GM18517 (cell line): ENCODE data around the gene MMP14.
"Not testable (repeated sequence)": the region's sequence is repeated elsewhere in the genome, so short reads cannot be mapped to it uniquely, and the experiment has no call there.

ENCODE experiments used
- ATAC-seq: cut with Tn5 transposase; IDR thresholded peaks from one replicate; pipeline ENCODE4 v1.9.1; 2021; ENCODE audit warnings: mild to moderate bottlenecking, moderate library complexity; ENCODE audit not compliant: unreplicated experiment

Gene MMP14

DNA sequence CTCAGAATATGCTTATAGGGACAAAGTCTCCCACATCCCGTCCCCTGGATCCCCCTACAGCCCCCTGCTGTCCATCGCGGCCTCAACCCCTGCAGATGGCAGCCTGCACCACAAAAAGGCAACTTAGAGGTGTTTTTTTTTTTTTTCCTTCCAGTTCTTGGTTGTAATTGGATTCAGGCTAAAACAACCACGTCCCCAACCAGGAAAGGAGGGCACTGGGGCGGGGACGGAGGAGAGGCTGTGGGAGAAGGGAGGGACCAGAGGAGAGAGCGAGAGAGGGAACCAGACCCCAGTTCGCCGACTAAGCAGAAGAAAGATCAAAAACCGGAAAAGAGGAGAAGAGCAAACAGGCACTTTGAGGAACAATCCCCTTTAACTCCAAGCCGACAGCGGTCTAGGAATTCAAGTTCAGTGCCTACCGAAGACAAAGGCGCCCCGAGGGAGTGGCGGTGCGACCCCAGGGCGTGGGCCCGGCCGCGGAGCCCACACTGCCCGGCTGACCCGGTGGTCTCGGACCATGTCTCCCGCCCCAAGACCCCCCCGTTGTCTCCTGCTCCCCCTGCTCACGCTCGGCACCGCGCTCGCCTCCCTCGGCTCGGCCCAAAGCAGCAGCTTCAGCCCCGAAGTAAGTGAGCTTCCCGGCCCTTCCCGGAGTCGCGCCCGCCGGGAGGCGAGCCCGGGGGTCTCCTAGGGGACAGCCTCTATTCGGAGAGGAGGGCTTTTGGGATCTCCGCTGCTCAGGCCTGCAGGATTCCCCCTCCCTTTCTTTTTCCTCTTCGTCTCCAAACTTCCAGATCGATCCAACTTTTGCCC is at the start of gene MMP14:
TSS of gene MMP14 (plus strand) at position 285 of the 813 bp plus-strand sequence. CDS start at position 518, 233 bp downstream.
- no peak for ATAC-seq

DNA sequence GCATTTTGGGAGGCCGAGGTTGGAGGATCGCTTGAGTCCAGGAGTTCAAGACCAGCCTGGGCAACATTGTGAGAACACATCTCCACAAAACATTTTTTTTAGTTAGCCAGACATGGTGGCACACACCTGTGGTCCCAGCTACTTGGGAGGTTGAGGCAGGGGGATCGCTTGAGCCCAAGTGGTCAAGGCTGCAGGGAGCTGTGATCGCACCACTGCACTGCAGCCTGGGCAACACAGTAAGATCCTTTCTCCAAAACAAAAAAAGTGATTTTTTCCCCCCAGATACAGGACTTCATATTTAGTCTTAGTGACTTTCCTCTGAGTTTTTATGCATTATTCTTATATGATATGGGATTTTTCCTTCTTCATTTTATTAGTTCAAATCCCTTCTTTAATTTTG is 49.7 kb upstream of the MMP14 start:
- no peak for ATAC-seq

DNA sequence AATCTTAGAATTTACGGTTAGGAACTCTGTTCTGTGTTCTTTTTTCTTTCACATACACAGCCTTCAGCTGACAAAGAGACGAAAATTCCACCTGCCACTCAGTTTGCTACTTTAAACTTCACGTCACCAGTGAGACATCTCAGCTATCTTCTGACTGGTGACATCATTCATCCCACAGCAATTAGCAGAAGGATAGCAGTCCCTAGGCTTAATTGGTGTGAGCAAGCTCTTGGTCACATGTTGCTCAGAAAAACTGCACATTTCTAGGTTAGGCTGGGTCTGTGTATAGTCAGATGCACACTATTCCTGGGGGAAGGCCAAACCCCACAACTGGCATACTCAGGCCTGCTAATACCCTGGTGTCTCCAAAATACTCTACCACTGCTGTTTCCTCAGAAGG is 45.1 kb upstream of the MMP14 start:
- ATAC-seq, result no peak

DNA sequence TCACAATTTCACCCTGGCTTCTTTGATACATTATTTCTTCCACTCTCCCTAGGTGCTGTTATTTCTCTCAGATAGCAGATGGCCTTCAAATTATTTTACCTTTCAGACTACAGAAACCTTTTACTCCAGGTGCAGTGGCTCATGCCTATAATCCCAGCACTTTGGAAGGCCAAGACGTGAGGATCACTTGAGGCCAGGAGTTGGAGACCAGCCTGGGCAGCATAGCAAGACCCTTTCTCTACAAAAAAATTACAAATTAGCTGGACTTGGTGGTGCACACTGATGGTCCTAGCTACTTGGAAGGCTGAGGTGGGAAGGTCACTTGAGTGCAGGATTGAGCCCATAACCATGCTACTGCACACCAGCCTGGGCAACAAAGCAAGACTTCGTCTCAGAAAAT is 44.2 kb upstream of the MMP14 start:
- ATAC-seq, result no peak

DNA sequence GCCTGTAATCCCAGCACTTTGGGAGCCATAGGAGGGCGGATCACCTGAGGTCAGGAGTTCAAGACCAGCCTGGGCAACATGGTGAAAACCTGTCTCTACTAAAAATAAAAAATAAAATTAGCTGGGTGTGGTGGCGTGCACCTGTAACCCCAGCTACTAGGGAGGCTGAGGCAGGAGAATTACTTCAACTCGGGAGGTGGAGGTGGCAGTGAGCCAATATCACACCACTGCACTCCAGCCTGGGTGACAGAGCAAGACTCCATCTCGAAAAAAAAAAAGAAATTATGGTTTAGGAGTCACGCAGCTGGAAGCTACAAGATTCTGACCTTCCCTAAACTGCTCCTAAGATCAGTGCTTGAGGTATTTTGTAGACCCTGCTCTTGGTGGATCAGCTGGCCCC is 42.8 kb upstream of the MMP14 start:
- not testable (repeated sequence) for ATAC-seq

DNA sequence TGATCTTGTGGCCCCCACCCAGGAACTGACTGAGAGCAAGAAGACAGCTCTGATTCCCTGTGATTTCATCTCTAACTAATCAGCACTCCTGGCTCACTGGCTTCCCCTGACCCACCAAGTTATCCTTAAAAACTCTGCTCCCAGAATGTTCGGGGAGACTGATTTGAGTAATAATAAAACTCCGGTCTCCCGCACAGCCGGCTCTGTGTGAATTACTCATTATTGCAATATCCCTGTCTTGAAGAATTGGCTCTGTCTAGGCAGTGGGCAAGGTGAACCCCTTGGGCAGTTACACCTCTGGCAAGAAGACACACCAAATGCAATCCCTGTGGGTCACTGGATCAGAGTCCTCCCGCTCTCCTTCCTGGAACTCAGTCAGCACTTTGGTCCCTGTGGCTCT is 42.4 kb upstream of the MMP14 start:
- ATAC-seq, result no peak

DNA sequence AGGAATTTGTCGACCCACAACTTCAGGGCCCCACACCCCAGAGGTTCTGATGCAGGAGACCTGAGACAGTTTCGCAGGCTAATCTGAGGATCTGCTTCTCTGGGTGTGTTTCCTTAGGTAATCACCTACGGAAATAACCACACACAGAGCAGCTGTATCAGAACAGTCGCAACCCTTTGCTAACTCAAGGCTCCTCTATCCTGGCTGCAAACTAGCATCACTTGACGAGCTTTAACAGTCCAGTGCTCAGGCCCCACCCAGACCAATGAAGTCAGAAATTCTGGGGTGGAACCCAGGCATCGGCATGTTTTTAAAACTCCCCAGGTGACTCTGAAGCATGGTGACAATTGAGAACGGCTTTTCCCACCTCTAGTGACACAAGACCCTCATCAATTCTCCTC is 41.8 kb upstream of the MMP14 start:
- peak; percentile 48 for ATAC-seq

DNA sequence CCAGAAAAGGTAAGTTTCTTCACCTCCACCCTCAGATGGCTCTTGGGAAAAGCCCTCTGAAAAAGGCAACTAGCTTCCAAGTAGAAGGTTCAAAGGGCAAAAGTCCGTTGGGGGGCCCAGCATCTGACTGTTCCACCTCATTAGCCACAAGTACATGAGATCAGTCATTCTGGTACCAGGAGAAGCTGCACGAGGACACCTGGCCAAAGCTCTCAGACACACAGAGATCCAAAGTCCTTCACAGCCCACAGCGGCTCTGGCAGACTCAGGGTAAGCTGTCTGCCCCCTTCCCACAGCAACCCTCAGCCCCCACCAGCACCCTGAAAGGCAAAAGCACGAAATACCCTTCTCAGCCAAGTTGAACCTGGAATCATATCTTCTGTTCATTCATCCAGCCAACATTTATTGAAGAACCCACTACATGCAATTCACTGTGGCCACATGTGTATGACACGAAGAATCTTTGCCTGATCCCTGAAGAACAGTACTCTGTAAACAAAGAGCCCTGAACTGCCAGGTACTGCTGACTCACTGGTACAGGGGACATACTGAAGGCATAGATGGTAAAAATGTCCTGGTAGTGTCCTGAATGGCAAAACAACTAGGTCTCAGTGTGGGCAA is 40.2 kb upstream of the MMP14 start:
- ATAC-seq, result peak; percentile 44

DNA sequence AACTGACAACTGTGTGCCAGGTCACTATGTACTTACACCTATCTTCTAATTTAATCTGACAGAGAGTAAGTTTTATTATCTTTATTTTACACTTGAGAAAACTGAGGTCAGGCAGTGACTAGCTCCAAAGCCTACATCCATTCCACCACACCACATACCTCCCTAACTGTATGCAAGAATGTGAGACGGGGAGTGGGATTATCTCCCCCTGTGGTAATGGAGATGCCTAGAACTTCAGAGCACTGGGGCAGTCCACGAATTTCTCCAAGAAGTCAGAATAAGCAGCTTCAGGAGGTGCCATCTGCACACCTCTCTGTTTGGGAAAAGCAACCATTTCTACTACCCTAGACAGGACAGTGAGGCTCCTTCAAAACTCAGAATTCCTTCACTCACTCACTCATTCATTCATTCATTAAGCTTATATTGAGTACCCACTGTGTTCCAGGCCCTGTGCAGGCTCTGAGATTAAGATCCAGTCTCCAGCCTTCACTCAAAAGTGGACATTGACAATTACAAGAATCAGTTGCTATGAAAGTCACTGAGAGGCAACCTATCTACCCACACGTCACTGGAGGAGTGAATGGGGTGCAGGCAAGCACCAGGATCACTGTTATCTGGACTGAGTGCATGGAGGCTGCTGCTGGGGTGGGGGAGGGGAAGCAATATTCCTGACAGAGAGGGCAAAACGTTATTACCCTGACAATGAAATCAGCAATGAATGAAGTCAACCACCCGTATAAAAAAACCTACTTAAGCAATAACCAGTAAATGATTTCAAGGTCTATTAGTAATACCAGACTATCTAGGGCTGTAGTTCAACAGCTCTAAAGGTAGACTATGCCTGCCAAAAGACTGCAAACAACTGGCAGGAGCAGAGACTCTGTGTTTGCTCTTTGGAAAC is 39.1 kb upstream of the MMP14 start:
- no peak for ATAC-seq

DNA sequence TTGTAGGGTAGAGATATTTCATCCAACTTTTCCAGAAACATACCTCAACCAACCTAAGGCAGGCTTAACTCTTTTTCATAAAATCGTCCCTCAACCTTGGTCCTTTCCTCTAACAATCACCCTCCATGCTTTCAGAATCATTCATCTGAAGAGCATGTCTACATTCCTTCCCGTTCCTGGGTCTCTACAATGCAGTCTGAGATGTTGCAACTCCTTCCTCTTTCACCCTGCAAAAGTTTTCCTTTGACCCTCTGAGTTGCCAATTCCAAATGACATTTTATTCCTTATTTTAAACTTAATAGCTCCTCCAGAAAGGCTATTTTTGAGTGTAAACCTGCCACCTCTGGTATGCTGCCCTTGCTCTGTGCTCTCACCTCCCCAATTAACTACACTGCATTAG is 37.9 kb upstream of the MMP14 start:
- ATAC-seq, result no peak

DNA sequence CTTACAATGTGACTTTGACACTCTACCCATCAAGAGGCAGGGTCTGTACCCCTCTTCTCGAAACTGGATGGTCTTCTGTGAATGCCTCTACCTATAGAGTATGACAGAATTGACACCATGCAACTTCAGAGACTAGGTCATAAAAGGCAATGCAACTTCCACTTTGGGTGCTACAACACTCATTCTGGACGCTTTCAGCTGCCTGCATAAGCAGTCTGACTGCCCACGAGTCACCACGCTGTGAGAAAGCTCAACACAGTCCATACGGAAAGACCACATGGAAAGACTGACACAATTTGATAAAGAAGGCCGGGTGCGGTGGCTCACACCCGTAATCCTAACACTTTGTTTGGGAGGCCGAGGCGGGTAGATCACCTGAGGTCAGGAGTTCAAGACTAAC is 36.0 kb upstream of the MMP14 start:
- no peak for ATAC-seq

DNA sequence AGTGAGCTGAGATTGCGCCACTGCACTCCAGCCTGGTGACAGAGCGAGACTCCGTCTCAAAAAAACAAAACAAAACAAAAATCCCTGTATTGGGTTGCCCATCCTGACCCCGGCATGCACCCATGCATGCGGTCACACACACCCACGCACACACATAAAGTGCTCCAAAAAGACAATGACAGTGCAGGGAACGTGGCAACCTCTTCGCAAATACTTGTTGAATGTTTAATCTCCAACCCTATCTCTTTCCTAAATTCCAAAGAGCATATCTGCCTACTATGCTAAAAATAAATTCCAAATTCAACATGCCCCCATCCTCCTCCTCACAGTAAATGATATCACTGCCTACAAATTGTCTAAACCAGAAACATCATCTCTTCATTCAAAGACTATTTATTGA is 34.7 kb upstream of the MMP14 start:
- ATAC-seq, result no peak

DNA sequence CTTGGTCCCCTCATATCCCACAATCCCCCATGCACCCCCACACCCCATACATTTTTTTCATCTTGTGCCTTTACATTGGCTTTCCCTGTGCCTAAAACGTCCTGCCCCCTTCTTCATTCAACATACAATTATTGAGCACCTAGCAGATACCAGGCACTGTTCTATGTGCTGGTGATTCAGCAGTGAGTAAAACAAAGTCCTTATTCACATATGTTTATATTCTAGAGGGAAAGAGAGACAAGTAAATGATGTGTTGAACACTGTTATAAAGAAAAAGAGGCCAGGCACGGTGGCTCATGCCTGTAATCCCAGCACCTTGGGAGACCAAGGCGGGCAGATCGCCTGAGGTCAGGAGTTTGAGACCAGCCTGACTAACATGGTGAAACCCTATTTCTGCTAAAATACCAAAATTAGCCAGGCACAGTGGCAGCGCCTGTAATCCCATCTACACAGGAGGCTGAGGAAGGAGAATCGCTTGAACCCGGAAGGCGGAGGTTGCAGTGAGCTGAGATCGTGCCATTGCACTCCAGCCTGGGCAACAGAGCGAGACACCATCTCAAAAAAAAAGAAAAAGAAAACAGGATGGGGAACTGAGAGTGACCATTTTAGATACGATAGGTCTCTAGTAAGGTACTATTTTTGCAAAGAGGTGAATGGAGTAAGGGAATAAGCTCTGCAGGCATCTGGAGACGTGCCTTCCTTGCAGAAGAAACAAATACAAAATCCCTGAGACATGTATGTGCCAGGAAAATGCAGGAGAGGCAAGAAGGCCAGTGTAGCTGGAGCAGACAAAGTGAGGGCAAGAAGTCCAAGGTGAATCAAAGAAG is 33.3 kb upstream of the MMP14 start:
- peak; percentile 46 for ATAC-seq

DNA sequence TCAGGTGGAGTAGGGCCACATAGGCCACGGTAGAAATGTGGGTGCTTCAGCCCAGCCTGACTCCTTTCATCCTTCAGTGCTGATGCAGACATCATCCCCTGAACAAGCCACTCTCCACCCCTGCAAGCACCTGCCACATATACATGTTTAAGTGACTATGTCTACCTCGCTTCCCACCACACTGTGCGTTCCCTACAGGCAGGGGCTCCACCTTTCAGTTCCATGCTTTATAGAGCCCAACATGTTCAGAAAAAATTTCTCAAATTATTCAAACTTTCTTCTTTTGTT is 32.8 kb upstream of the MMP14 start:
- peak; percentile 44 for ATAC-seq

DNA sequence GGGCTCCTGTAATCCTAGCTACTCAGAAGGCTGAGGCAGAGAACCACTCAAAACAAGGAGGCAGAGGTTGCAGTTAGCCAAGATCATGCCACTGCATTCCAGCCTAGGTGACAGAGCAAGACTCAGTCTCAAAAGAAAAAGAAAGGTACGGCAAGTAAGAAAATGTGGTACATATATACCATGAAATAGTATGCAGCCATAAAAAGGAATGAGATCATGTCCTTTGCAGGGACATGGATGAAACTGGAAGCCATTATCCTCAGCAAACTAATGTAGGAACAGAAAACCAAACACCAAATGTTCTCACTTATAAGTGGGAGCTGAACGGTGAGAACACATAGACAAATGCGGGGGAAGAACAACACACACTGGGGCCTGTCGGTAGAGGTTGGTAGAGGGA is 31.1 kb upstream of the MMP14 start:
- not testable (repeated sequence) for ATAC-seq

DNA sequence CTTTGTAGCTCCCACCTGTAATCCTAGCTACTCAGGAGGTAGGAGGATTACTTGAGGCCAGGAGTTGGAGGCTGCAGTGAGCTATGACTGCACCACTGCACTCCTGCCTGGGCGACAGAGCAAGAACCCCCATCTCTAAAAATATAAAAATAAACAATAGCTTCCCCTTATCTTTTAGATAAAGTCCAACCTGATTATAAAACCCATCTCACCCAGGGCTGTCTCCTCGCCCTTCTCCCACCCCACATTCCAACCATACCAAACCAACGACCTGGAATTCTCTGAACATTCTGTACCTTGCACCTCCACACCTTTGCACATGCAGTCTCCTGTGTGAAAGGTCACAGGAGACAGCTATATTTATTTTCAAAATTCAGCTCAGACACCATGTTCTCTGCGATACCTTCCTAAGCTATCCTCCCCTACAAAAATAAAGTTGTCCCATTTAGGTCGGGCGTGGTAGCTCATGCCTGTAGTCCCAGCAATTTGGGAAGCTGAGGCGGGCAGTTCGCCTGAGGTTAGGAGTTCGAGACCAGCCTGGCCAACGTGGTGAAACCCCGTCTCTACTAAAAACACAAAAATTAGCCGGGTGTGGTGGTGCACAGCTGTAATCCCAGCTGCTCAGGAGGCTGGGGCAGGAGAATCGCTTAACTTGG is 28.8 kb upstream of the MMP14 start:
- no peak for ATAC-seq

DNA sequence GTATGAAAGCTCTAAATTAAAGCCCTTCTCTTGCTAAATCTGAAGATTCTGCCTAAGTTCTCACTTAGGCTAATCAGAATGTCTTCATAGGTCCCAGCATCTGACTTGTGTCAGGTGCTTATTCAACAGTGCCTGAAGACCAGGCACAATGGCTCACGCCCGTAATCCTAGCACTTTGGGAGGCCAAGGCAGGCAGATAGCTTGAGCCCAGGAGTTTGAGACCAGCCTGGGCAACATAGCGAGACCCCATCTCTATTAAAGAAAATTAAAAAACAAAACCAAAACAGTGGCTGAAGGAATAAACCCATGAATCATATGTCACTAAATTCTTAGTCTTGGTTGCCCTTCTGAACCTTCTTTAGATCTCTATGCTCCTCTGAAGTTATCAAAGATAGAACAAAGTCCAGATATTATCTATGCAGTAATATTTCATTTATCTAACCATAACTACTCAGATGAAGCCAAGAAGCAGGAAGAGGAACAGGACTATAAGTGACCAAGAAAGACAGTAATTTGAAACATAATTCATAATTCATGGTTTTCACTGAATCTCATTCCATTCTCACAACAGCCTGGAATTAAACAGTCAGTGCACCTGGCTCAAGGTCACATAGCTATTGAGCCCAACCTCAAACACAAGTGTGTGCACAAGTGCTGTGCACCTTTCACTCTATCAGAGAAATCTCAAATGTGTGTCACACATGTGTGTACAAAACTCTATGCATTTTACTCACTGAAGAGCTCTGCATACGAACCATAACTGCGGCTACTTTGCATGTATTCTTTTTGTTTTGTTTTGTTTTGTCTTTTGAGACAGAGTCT is 27.8 kb upstream of the MMP14 start:
- ATAC-seq, result no peak

DNA sequence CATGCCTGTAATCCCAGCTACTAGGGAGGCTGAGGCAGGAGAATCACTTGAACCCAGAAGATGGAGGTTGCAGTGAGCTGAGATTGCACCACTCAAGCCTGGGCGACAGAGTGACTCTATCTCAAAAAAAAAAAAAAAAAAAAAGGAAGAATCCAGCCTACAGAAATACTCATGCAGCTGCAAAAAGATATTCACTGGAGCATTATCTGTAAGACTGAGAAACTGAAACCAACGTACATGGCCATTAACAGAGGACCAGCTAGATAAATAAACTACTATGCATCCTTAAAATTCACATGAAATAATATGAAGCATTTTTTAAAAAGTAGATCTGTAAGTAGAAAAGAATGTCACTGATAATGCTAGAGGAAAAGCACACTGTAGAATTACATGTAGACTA is 24.7 kb upstream of the MMP14 start:
- ATAC-seq, result no peak

DNA sequence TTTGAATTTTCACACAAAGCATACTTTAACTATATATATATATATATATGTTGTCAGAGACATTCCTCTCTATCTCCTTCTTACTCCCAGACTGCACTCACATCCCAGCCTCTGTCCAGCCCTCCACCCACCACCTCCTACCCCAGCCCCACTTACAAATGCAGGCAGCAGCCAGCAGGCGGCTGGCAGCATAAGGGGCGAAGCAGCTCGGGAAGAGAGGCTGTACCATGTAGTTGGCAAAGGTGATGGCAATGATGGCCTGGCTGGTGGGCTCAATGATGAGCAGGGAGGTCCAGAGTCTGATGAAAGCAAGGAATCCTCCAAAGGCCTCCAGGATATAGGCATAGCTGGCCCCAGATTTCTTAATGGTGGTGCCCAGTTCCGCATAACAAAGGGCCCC is 23.6 kb upstream of the MMP14 start:
- no peak for ATAC-seq

DNA sequence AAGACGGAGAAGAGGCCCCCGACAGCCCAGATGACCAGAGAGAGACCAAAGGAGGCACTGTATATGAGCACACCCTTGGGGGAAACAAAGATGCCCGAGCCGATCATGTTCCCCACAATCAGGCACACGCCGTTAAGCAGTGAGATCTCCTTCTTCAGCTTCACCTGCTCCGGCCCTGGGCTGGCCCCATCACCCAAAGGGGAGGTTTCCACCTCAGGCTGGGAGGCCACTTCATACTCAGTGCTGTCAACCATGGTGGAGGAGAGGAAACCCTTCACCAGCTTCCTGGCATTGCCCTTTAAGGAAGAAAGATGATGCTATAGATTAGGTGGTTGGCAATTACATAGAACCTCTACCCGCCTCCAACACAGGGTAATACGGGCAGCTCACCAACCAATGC is 23.2 kb upstream of the MMP14 start:
- no peak for ATAC-seq
